Esophagus squamous epithelium (tissue), 4 donors: ENCODE results near the gene CD96.

ENCODE experiments used
- CTCF ChIP-seq, 6 experiments: fragments of 450-650 bp in 4 of 6; fragments of 200-600 bp in 2 of 6; sonication (generic) in 2 of 6; IDR thresholded peaks; one replicate each; pipeline ENCODE4 v1.5.1; 2016 to 2019; ENCODE audit warnings: antibody characterized with exemption in 6 of 6, mild to moderate bottlenecking in 4 of 6, moderate library complexity in 4 of 6
- POLR2A ChIP-seq, 4 donors: fragments of 450-650 bp; IDR thresholded peaks; one replicate each; pipeline ENCODE4 v1.6.1; 2017; ENCODE audit warnings: antibody characterized with exemption in 4 of 4, mild to moderate bottlenecking in 4 of 4, moderate library complexity in 3 of 4

DNA sequence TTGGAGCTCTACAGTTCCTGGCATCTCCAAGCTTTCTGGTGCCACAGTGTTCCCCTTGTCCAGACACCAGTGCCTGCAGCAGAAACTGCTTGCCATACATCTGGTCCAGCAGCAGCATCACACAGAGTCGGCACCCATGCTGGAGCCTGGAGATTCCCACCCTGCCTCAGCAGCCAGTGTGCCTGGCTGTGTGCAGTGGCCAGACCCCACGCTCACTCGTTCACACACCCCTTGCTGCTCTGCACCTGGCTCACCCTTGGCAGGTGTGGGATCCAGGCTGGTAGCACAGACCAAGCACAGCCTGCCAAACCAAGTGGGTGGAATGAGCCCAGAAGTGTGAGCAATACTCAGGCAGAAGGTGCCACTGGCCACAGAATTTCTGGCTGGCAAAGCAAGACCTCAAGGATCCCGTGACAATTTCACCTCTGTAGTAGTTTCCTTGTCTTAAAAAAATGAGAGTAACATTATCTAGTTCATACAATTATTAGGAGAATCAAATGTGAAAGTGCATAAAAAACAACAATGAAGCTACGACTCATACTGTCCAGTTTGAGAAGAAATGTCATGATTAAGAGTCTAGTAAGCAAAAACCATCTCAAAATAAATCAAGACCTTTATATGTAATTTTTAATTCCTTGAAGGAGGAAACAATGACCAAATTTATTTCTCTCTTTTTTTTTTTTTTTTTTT lies 76.1 kb downstream of the CD96 start:
- TF ChIP-seq CTCF (IDR thresholded peaks at IDR 0.05) = no peak
- TF ChIP-seq POLR2A (IDR thresholded peaks at IDR 0.05) = no peak
